SK-MEL-5 (cell line): ENCODE results near the gene PDE4DIP. TPM values are rescaled to one million over a fixed set of nuclear protein-coding genes. Genes with fewer than 3 reads are reported as not detected.
"Not testable (repeated sequence)": the region's sequence is repeated elsewhere in the genome, so short reads cannot be mapped to it uniquely, and the experiment has no call there.

Source experiments
- DNase-seq: peaks from one replicate; pipeline ENCODE4 v3.0.0-alpha.2; 2016; ENCODE audit warnings: low read depth, low spot score
- in situ Hi-C: cut with HindIII; loops from 2 replicates; pipeline ENCODE4 v1.10.0; 2016; ENCODE audit warnings: low sequenced_read_pairs, high pct_unique_total_duplicates, low pct_unique_long_range_greater_than_20kb
- total RNA-seq: library from RNA; depleted of rRNA; stranded (reverse); fragments of >200 nt; shearing (Covaris generic); gene quantifications from 2 replicates; pipeline ENCODE4 v1.2.3, GENCODE V29; 2014

PDE4DIP gene
- total RNA-seq, 1 experiment from 2014 or later, result 31.3 TPM

GRCh38 chr1:148996449-148997224, 152.4 kb downstream of the PDE4DIP start:
- in situ Hi-C loops, DNase-seq: not testable (repeated sequence)

- in situ Hi-C loops, result not testable (repeated sequence)
Measured at GRCh38 chr1:148997405-148997804, 153.2 kb downstream of the PDE4DIP start.

DNA sequence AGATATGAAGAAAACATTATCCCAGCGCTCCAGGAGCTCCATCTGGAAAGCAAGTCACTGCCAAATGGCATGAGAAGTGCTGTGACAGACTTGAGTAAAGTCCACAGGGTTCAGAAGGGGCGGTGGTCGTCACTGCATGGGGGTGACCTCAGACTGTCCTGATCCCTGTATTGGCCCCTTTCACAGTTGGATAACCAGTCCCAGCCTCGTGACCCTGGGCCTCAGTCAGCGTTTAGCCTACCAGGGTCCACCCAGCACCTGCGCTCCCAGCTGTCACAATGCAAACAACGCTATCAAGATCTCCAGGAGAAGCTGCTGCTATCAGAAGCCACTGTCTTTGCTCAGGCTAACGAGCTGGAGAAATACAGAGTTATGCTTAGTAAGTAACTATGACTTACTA, 158.4 kb downstream of the PDE4DIP start:
- DNase-seq, in situ Hi-C loops: not testable (repeated sequence)

More at GRCh38 chr1:148997405-148997804, 153.2 kb downstream of the PDE4DIP start:
- not testable (repeated sequence) for DNase-seq

- in situ Hi-C loops, DNase-seq: not testable (repeated sequence)
Measured at GRCh38 chr1:149008326-149008725, 164.1 kb downstream of the PDE4DIP start.

DNA sequence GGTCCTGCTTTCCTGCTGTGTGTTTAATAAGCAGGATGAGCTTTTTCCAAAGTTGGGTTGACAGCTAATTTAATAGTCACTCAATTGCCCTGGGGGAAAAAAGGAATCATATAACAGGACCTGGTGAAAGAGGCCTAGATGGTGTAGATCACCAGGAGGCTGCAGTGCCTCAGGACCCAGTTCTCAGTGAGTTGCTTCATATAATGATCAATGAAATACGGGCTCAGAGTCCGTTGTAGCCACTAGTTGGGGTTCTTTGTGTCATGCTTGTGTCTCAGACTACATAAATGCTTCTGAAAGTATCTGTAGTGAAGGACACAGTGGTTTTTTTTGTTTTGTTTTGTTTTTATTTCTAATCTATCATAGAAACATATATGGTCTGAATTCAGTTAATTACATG, 164.5 kb downstream of the PDE4DIP start:
- DNase-seq, in situ Hi-C loops: not testable (repeated sequence)

- in situ Hi-C loops, DNase-seq: not testable (repeated sequence)
Measured at GRCh38 chr1:149009761-149010160, 165.5 kb downstream of the PDE4DIP start.

- DNase-seq, in situ Hi-C loops: not testable (repeated sequence)
Measured at GRCh38 chr1:149012599-149012998, 168.4 kb downstream of the PDE4DIP start.

DNA sequence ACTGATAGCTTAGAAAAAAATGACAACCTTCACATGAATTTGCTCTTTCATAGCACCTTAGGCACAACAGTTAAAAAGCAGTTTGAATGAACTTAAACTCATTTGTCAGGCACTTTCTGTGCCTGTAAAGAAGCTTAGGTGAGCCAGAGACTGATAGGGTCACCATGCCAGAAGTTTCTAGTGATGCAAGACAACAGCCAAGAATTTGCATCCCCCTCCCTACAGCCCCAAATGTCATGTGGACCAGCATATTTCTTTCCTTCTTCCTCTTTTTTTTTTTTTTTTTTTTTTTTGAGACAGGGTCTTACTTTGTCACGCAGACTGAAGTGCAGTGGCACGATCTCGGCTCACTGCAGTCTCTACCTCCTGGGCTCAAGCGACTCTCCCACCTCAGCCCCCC, 169.3 kb downstream of the PDE4DIP start:
- DNase-seq, in situ Hi-C loops: not testable (repeated sequence)

DNA sequence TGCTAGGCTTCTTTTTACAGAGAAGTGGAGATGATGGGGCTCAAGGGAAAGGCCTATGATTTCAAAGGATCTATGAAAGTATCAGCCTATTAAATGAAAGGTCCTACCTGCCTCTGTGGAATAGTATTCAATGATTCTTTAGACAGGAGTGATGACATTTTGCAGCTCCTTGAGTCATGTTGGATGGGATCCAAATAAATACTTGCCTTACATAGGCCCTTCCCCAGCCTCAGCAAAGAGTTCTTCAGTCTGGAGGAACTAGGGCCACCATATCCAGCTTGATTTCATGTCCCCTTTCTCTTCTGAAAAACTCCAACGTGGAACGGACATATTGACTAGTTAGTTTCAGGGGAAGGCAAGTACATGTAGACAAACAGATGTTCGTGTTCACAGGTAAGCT, 171.3 kb downstream of the PDE4DIP start:
- DNase-seq, in situ Hi-C loops: not testable (repeated sequence)

- in situ Hi-C loops, DNase-seq: not testable (repeated sequence)
Measured at GRCh38 chr1:149016626-149017025, 172.4 kb downstream of the PDE4DIP start.

DNA sequence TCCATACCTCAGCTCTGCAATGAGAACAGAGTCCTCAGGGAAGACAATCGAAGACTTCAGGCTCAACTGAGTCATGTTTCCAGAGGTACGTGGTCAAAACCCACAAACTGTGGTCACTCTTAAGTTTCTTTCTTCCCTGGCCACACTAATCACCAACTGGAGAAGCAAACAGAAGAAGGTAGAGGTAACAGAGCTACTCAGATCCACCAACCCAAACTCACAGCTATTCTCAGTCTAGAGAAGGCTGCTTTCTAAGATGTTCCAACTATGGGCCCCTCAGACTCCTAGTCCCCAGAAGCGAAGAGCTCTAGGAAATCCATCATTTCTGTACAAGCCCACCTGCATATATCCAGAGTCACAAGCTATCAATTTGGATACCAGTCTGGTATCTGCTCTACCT, 174.3 kb downstream of the PDE4DIP start:
- DNase-seq, in situ Hi-C loops: not testable (repeated sequence)

DNA sequence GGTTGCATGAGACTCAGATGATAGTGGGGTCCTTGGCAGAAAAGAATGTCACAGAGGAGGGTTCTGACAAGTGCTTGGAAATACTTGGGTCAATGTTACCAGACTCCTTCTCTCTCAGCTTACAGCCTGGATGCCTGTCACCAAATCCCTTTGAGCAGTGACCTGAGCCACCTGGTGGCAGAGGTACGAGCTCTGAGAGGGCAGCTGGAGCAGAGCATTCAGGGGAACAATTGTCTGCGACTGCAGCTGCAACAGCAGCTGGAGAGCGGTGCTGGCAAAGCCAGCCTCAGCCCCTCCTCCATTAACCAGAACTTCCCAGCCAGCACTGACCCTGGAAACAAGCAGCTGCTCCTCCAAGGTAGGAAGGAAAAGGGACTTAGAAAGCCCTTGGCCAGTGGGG, 180.1 kb downstream of the PDE4DIP start:
- DNase-seq, in situ Hi-C loops: not testable (repeated sequence)

- DNase-seq, in situ Hi-C loops: not testable (repeated sequence)
Measured at GRCh38 chr1:149033916-149034315, 189.7 kb downstream of the PDE4DIP start.

- DNase-seq, in situ Hi-C loops: not testable (repeated sequence)
Measured at GRCh38 chr1:149043056-149043455, 198.8 kb downstream of the PDE4DIP start.

DNA sequence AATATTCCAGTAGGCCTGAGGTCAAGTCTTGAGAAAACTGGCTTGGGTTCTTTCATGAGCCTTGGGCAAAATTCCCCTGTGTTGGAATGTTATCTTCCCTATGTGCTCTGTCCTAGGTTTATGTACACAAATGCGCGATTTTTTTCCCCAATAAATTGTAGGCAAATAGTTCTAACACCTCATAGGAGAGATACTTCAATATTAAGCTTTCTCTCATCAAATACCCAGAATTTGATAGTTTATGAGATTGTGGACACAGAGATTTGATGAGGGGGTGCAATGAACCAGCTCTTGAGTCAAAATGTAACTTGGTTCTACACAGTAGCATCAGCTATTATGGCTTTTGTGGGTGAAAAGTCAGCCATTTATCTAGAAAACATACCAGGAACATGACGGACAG, 220.4 kb downstream of the PDE4DIP start:
- DNase-seq, in situ Hi-C loops: not testable (repeated sequence)

GRCh38 chr1:149075505-149076127, 231.4 kb downstream of the PDE4DIP start:
- in situ Hi-C loops, DNase-seq: not testable (repeated sequence)
